Measurements from ENCODE around the gene PDLIM1.

The PDLIM1 gene

DNA sequence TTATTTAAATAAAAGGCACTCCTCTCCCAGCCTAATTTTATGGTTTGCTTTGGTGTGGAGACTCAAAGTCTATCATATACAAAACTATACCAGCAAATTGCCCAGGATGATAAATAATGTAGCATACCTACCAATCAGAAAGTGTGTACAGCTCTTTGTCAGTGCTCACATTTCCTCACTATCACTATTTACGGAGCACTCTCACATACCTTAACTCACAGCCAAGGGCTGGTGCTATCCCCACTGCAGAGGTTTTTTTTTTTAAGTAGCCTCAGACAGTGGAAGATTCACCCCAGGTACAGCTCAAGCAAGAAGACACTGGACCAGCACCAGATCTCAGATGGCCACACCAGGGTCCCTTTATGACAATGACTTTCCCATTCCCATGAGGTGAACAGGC, 2.5 kb downstream of the PDLIM1 start:
- DNase-seq: peak; percentile 32 to 34

DNA sequence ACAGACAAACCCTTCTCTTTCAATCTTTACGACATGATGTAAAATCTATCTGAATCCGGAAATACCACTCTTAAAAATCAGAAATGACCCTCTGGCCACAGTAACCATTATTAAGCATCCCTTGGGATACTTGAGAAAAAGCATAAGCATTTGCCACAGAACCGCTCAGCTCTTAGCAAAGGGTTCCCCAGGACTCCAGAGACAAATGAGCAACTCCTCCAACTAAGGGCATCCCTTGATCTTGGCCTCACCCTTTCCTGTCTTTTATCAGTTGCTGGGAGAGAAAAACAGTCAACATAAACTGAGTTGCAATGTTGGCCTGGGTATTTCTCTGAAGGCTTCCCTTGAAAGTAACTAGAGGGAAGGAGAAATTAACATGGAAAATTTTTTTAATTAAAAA, 3.5 kb downstream of the PDLIM1 start:
- no peak for DNase-seq

DNA sequence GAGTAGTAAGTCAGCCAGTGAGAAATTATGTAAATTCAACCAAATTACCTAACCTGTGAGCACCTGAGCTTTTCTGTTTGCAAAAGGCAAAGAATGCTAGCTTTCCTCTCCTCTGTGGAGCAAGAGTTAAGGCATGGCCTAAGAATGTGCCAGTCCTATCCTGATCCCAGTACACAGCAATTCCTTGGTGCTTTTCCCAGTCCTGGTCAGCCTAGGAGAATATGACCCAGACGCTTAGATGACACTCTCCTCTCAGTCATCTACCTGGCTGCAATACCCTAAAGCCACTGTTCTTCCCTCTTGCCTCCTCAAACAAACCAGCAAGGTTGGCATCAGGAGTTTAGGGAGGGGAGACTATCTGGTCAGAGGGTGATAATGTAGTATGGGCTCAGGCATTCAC, 4.1 kb downstream of the PDLIM1 start:
- peak; percentile 36 to 65 for DNase-seq

DNA sequence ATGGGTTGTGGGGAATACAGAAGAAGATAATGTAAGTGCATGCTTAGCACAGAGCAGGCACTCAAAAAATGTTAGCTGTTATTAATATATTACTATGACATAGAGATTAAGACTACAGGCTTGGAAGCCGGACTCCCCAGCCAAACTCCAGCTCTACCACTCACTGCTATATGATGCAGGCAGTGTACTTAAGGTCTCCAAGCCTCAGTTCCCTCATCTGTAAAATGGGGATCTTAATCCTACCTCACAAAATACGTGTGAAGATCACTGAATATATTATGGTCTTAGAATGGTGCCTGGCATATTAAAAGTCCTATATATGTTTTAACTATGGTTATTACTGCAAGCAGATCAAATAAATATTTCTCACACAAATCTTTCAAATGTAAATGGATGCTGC, 5.2 kb downstream of the PDLIM1 start:
- no peak for DNase-seq

- no peak for DNase-seq
Observed at GRCh38 chr10:95284807-95285206, 6.0 kb downstream of the PDLIM1 start.

- no peak for DNase-seq
Observed at GRCh38 chr10:95282107-95282506, 8.7 kb downstream of the PDLIM1 start.

GRCh38 chr10:95281206-95281605, 9.6 kb downstream of the PDLIM1 start:
- no peak for DNase-seq

DNA sequence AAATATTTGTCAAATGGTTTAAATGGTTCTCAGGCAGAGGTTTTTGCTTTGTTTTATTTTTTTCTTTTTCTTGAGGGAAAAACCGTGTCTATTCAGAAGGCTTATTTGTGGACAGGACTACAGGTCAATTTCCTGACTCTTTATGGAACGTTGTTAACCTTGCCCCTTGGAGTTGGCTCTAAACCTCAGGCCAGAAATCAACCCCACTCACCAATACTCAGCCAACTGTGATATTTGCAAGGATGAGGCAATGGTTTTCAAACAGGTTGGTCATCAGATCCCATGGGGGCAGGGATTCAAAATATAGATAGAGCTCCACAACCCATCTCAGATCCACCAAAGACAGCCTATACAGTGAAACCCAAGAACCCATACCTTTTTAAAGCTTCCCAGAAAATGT, 10.2 kb downstream of the PDLIM1 start:
- no peak for DNase-seq

DNA sequence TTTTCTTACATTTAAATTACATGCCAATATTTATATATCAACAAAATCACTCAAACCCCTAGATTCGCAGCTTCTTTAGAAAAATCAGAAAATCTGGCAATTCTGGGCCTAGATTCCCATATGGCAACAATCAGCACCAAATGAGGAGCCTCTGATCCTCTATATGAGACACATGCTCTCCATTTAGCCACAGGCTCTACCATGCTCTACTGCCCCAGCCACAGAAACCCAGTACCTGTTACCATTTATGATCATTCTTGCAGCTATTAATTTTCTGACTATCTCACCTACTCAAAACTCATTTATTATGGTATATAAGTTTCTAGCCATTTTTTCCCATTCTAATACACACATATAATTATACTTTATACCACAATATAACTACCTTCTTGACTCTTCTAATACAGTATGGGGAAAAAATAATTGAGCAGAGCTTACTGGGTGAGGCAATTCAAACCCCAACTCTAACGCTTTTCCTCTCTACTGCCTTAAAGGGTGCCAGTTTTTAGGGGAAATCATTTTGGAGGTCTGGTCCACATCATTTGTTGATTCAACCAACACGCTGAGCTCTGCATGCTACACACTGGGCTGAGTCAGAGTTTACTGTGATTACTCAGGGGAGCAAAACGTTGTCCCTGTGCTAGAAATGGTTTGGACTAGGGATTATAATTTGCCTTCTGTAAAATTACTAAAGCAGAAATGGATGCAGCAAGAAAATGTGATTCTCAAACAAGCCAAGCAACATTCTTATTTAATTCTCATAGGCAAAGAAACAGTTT, 11.6 kb downstream of the PDLIM1 start:
- DNase-seq: no peak

DNA sequence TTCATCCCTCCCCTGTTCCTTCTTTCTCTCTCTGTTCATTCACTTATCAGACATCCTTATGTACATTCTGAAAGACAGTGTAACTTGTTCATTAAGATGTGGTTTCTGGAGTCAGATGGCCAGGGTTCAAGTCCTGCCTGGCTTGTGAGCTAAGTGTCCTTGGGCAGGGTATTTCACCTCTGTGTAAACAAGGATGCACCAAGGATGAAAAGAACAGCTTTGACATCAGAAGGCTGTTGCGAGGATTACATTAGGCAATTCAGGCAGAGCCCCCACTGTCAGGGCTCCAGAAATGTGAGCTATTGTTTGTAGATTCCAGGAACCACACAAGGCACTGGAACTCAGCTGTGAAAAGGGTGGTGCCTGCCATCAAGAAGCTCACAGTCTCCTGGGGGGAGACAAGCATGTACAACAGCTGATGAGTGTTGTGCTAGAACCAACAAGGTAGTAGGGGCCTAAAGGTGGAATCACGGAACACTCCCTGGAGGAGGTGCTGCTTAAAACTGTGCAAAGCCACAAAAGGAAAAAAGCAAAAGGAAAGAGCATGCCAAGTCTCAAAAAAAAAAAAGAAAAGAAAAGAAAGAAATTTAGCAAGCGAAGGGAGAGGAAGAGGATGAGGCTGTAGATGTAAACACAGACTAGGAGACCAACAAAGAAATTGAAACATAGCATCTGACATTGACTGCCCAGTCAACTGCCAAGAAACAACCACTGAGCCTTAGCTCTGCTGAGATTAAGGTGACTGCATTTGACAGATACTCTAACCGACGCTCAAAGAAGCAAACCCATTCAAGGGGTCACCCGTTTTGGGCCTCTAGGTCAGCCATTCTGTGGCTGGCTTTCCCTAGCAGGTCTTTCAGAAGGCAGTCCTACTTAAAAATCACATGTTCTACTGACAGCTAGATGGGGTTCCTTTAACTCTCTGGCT, 12.5 kb downstream of the PDLIM1 start:
- no peak for DNase-seq

- no peak for DNase-seq
Observed at GRCh38 chr10:95277614-95278013, 13.2 kb downstream of the PDLIM1 start.

GRCh38 chr10:95277201-95277570, 13.6 kb downstream of the PDLIM1 start:
- no peak for DNase-seq

GRCh38 chr10:95276367-95277200, 14.2 kb downstream of the PDLIM1 start:
- no peak for DNase-seq

DNA sequence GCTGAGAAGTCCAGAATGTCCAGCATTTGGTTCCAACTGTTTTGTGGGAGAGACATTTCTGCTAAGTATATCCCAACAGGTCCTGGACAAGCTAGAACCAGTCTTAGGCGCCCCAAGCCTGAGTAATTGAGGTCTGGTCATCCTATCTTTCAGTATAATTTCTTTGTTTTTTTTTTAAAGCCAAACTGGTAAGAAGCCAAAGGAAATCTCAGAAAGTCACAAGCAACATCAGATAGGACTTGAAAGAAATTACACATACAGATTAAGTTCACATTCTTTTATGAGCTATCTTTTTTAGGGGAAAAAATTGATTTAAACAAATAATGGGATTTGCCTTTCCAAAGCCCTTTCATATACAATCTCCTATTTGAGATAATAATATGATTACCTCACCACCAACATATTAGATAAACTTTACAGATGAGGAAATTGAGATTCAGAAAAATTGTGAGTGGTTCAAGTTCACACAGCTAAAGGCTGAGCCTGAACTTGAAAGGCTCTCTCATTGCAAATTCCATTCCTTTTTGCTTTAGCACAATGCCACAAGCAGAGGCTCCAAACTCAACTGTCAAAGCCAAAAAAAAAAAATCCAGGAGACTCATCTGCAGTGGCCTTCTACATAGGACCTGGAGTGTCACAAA, 15.0 kb downstream of the PDLIM1 start:
- DNase-seq: no peak

DNA sequence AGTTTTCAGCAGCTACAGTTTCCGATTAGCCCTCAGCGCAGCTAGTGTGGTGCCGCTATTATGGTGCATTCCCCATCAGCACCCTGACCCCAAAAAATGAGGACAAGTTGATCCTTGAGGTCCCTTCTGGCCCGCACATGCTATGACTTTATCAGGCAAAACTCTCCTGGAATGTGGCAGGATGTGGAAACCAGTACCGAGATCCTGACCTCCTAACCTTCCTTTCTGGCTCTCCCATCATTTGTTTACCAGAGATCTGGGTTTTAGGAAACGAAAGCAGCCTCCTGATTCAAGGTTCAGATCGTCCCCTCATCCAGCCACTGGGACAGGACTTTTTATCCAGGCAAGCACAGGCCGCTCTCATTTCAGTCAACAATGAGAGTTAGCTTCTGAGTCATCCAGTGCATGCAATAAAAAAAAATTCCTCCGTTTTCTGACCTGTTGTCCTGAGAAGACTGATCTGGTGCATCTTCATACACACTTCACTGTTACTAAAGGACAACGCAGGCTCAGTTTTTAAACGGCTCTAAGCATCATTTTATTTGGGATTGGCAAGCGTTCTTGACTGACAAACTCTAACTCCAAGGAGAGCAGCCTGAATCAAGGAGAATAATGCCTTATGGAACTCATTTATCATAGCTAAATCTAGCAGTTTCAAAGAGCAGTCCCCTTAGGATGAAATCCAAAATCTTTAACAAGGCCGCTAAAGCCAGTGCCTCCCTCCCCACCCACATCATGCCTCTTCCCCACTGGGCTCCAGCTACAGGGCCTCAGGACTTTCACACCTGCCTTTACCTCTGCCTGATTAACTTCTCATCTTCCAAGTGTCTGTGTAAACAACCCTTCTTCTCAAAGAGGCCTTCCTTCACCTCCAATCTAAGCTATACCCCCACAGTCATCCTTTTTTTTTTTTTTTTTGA, 17.1 kb downstream of the PDLIM1 start:
- no peak for DNase-seq

GRCh38 chr10:95268438-95268837, 22.4 kb downstream of the PDLIM1 start:
- DNase-seq: no peak

DNA sequence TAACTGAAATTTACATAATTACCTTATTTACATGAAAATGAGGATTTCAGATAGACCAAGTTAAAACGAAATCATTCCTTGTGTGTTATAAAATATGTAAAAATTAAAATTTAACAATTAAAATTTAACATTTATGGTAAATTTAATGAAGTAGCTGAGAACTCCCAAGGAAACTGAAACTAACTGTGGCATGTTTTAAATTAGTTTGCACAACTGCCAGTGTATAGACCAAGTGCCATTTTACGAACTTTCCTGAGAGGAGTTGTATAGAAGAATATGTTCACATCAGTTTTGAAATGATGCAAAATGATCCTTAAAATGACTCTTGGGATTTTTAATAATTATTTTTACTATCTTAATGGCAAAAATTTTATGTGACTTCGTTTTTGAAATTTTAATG, 23.6 kb downstream of the PDLIM1 start:
- DNase-seq: no peak

- DNase-seq: no peak
Observed at GRCh38 chr10:95266674-95267095, 24.1 kb downstream of the PDLIM1 start.

GRCh38 chr10:95265572-95265971, 25.2 kb downstream of the PDLIM1 start:
- DNase-seq: no peak

- no peak for DNase-seq
Observed at GRCh38 chr10:95264227-95265051, 26.4 kb downstream of the PDLIM1 start.

- DNase-seq: no peak
Observed at GRCh38 chr10:95263864-95264226, 27.0 kb downstream of the PDLIM1 start.
